GM21526 (cell line): Measurements from ENCODE around the gene BRI3.
"Not testable (repeated sequence)": the region's sequence is repeated elsewhere in the genome, so short reads cannot be mapped to it uniquely, and the experiment has no call there.

Source experiments
- ATAC-seq: cut with Tn5 transposase; IDR thresholded peaks from one replicate; pipeline ENCODE4 v1.9.1; 2021; ENCODE audit warnings: moderate library complexity; ENCODE audit not compliant: unreplicated experiment, low FRiP score

The BRI3 gene

GRCh38 chr7:98303906-98304305, 22.4 kb downstream of the BRI3 start:
- no peak for ATAC-seq

GRCh38 chr7:98305951-98306535, 24.6 kb downstream of the BRI3 start:
- ATAC-seq = no peak

GRCh38 chr7:98307971-98308466, 26.5 kb downstream of the BRI3 start:
- ATAC-seq = no peak

- ATAC-seq = no peak
Measured at GRCh38 chr7:98309566-98309965, 28.1 kb downstream of the BRI3 start.

GRCh38 chr7:98312201-98312600, 30.7 kb downstream of the BRI3 start:
- no peak for ATAC-seq

GRCh38 chr7:98314469-98314868, 33.0 kb downstream of the BRI3 start:
- peak; percentile 55 for ATAC-seq

GRCh38 chr7:98315318-98315993, 34.0 kb downstream of the BRI3 start:
- peak; percentile 65 for ATAC-seq

GRCh38 chr7:98315994-98316527, 34.6 kb downstream of the BRI3 start:
- ATAC-seq = not testable (repeated sequence)

- ATAC-seq = no peak
Measured at GRCh38 chr7:98317366-98318040, 36.0 kb downstream of the BRI3 start.

- ATAC-seq = no peak
Measured at GRCh38 chr7:98319176-98319575, 37.7 kb downstream of the BRI3 start.

- no peak for ATAC-seq
Measured at GRCh38 chr7:98321301-98321700, 39.8 kb downstream of the BRI3 start.

GRCh38 chr7:98322331-98323270, 41.1 kb downstream of the BRI3 start:
- ATAC-seq = no peak

GRCh38 chr7:98323597-98324322, 42.3 kb downstream of the BRI3 start:
- no peak for ATAC-seq

GRCh38 chr7:98324782-98325181, 43.3 kb downstream of the BRI3 start:
- no peak for ATAC-seq

GRCh38 chr7:98329100-98329790, 47.8 kb downstream of the BRI3 start:
- no peak for ATAC-seq

GRCh38 chr7:98329791-98330373, 48.4 kb downstream of the BRI3 start:
- no peak for ATAC-seq

GRCh38 chr7:98330926-98331529, 49.5 kb downstream of the BRI3 start:
- no peak for ATAC-seq

- ATAC-seq = no peak
Measured at GRCh38 chr7:98334081-98334480, 52.6 kb downstream of the BRI3 start.
